ENCODE measurements around the gene SLC6A3. TPM values are rescaled to one million over a fixed set of nuclear protein-coding genes. Genes with fewer than 3 reads are reported as not detected.

SLC6A3 gene
- total and polyA plus RNA-seq, 2 of the 13 experiments (the other 11 are each of a cell fraction or from before 2014, with no cell fraction given): 0.01 TPM; not detected in 1

DNA sequence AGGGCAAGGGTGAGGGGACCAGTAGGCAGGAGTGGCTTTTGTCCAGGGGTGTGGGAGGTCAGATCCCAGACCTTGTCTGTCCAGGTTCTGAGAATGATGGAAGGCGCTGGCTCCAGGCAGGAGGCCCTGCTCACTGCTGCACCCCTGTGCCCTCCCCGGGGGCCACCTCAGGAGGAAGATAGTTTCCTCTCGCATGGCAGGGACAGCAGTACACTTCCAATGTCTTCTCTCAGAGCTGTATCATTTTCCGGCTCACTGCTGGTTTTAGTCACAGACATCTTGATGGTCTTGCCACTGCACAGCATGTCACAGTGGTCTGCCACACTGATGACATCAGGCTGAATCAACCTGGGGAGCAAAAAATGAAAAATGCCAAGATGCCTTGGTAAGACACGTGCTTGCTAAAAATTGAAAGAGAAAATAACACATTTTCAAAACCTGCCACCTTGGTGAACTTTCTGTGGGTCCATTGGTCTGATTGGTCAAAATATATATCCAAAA is 3.3 kb upstream of the SLC6A3 start:
- ChIA-PET CTCF (ENCODE audit: low intra/inter-chr PET ratio, low total read pairs) (no interaction called here), POLR2A (no interaction called here)
- no peak overlapping the region for H3K4me2 ChIP-seq (ENCODE audit: low read depth, low read length)
- intact Hi-C loops (cut with micrococcal nuclease; ENCODE audit: unreplicated experiment) (no loop called here), in situ Hi-C loops (cut with HindIII; ENCODE audit: extremely low pct_ligation_motif_present, low pct_unique_long_range_greater_than_20kb) (no loop called here)
- H3K79me2 ChIP-seq (ENCODE audit: insufficient read depth, low read length): no peaks in the 10 kb centered on the region
- H3K9ac ChIP-seq (ENCODE audit: insufficient read depth, low read depth, low read length): no peak overlapping the region
- peaks cover 14 to 46% of the 10 kb centered on the region in 2 experiments for H3K27me3 ChIP-seq (ENCODE audit: control insufficient read depth in 1 of 2, insufficient read depth in 2 of 2, low read length in 2 of 2)
- H3K27ac ChIP-seq (ENCODE audit: extremely low read length, insufficient read depth, low read length): no peak overlapping the region
- no peaks in the 10 kb centered on the region for H4K20me1 ChIP-seq (ENCODE audit: insufficient read depth, low read length)
- H3K4me3 ChIP-seq (replicated peaks in 1 of 3; ENCODE audit: insufficient read depth in 1 of 3, low read depth in 2 of 3, low read length in 3 of 3): no peak overlapping the region
- H3K9me3 ChIP-seq (ENCODE audit: low read length): peaks cover 3% of the 10 kb centered on the region; the same call in 1 of the 2 replicates
- TF ChIP-seq SP140L (CRISPR knock-in tag; IDR thresholded peaks at IDR 0.05; ENCODE audit: borderline replicate concordance) (no peak), ZNF552 (CRISPR knock-in tag; IDR thresholded peaks at IDR 0.05; ENCODE audit: borderline replicate concordance) (no peak), AHR (CRISPR knock-in tag; IDR thresholded peaks at IDR 0.05) (no peak)
- TF ChIP-seq, protein P1, sequence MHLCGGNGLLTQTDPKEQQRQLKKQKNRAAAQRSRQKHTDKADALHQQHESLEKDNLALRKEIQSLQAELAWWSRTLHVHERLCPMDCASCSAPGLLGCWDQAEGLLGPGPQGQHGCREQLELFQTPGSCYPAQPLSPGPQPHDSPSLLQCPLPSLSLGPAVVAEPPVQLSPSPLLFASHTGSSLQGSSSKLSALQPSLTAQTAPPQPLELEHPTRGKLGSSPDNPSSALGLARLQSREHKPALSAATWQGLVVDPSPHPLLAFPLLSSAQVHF (CRISPR knock-in tag; IDR thresholded peaks at IDR 0.05): no peak
- TF ChIP-seq, protein P2, sequence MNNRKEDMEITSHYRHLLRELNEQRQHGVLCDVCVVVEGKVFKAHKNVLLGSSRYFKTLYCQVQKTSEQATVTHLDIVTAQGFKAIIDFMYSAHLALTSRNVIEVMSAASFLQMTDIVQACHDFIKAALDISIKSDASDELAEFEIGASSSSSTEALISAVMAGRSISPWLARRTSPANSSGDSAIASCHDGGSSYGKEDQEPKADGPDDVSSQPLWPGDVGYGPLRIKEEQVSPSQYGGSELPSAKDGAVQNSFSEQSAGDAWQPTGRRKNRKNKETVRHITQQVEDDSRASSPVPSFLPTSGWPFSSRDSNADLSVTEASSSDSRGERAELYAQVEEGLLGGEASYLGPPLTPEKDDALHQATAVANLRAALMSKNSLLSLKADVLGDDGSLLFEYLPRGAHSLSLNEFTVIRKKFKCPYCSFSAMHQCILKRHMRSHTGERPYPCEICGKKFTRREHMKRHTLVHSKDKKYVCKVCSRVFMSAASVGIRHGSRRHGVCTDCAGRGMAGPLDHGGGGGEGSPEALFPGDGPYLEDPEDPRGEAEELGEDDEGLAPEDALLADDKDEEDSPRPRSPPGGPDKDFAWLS (CRISPR knock-in tag; IDR thresholded peaks at IDR 0.05; ENCODE audit: borderline replicate concordance): no peak
- TF ChIP-seq, protein P3, sequence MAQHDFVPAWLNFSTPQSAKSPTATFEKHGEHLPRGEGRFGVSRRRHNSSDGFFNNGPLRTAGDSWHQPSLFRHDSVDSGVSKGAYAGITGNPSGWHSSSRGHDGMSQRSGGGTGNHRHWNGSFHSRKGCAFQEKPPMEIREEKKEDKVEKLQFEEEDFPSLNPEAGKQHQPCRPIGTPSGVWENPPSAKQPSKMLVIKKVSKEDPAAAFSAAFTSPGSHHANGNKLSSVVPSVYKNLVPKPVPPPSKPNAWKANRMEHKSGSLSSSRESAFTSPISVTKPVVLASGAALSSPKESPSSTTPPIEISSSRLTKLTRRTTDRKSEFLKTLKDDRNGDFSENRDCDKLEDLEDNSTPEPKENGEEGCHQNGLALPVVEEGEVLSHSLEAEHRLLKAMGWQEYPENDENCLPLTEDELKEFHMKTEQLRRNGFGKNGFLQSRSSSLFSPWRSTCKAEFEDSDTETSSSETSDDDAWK (CRISPR knock-in tag; IDR thresholded peaks at IDR 0.05): no peak
- TF ChIP-seq, protein P4, sequence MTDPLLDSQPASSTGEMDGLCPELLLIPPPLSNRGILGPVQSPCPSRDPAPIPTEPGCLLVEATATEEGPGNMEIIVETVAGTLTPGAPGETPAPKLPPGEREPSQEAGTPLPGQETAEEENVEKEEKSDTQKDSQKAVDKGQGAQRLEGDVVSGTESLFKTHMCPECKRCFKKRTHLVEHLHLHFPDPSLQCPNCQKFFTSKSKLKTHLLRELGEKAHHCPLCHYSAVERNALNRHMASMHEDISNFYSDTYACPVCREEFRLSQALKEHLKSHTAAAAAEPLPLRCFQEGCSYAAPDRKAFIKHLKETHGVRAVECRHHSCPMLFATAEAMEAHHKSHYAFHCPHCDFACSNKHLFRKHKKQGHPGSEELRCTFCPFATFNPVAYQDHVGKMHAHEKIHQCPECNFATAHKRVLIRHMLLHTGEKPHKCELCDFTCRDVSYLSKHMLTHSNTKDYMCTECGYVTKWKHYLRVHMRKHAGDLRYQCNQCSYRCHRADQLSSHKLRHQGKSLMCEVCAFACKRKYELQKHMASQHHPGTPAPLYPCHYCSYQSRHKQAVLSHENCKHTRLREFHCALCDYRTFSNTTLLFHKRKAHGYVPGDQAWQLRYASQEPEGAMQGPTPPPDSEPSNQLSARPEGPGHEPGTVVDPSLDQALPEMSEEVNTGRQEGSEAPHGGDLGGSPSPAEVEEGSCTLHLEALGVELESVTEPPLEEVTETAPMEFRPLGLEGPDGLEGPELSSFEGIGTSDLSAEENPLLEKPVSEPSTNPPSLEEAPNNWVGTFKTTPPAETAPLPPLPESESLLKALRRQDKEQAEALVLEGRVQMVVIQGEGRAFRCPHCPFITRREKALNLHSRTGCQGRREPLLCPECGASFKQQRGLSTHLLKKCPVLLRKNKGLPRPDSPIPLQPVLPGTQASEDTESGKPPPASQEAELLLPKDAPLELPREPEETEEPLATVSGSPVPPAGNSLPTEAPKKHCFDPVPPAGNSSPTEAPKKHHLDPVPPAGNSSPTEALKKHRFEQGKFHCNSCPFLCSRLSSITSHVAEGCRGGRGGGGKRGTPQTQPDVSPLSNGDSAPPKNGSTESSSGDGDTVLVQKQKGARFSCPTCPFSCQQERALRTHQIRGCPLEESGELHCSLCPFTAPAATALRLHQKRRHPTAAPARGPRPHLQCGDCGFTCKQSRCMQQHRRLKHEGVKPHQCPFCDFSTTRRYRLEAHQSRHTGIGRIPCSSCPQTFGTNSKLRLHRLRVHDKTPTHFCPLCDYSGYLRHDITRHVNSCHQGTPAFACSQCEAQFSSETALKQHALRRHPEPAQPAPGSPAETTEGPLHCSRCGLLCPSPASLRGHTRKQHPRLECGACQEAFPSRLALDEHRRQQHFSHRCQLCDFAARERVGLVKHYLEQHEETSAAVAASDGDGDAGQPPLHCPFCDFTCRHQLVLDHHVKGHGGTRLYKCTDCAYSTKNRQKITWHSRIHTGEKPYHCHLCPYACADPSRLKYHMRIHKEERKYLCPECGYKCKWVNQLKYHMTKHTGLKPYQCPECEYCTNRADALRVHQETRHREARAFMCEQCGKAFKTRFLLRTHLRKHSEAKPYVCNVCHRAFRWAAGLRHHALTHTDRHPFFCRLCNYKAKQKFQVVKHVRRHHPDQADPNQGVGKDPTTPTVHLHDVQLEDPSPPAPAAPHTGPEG (CRISPR knock-in tag; IDR thresholded peaks at IDR 0.05): no peak
- FAIRE-seq (no peak), DNase-seq (ENCODE audit: low spot score) (no peak), ATAC-seq (no peak; the same call in 2 of the 3 replicates)
- no peak overlapping the region for H2AFZ ChIP-seq (ENCODE audit: low read length)
- no TSS peak for BruUV-seq (replicated peaks)
- 32% methylated on average over 4 of the region's 5 CpGs for WGBS (ENCODE audit: low lambda C conversion rate)
- H3K4me1 ChIP-seq (ENCODE audit: insufficient read depth, low read length): no peaks in the 10 kb centered on the region
- H3K36me3 ChIP-seq (replicated peaks in 1 of 2; ENCODE audit: control insufficient read depth in 1 of 2, insufficient read depth in 2 of 2, low read length in 2 of 2): no peaks in the 10 kb centered on the region
